SK-N-MC (cell line): ENCODE data around the gene RNFT1.
"Not testable (repeated sequence)": the region's sequence is repeated elsewhere in the genome, so short reads cannot be mapped to it uniquely, and the experiment has no call there.

ENCODE experiments used
- EZH2 ChIP-seq: fragments of 200-600 bp; sonication (generic); IDR thresholded peaks from one replicate; pipeline ENCODE4 v1.6.1; 2017; ENCODE audit warnings: antibody characterized with exemption
- FOXP2 ChIP-seq: optimal IDR thresholded peaks from 2 replicates; pipeline ENCODE3; 2011; ENCODE audit warnings: mild to moderate bottlenecking, moderate library complexity; ENCODE audit not compliant: insufficient read depth; ENCODE audit errors: extremely low read length, control extremely low read depth
- POLR2AphosphoS5 ChIP-seq: IDR thresholded peaks from 2 replicates; pipeline ENCODE4 v1.6.1; 2012; ENCODE audit warnings: mild to moderate bottlenecking, low read depth, low read length, borderline replicate concordance

- TF ChIP-seq POLR2AphosphoS5, EZH2, FOXP2: not testable (repeated sequence)
Observed at GRCh38 chr17:59940697-59941096, 23.8 kb downstream of the RNFT1 start.
